Activated CD4-positive, alpha-beta memory T cell treated with anti-CD3 and anti-CD28 coated beads for 36 hours (primary cell): ENCODE measurements around the gene AGPS. TPM values are rescaled to one million over a fixed set of nuclear protein-coding genes. Genes with fewer than 3 reads are reported as not detected.

ENCODE experiments used
- CTCF ChIA-PET: fragments of 350-600 bp; sonication (Branson Sonifier 250); formaldehyde crosslinking; loops from one replicate; lab custom pipeline; 2021; ENCODE audit warnings: antibody characterized with exemption, inconsistent platforms; lab: Charles Lee
- POLR2A ChIA-PET: fragments of 350-600 bp; sonication (Branson Sonifier 250); formaldehyde crosslinking; loops from one replicate; lab custom pipeline; 2021; ENCODE audit warnings: antibody characterized with exemption; lab: Charles Lee
- DNase-seq: peaks from one replicate; pipeline ENCODE4 v3.0.0-alpha.2; 2020
- H3K27ac Mint-ChIP-seq: one replicate; pipeline ENCODE4 v1.8.0; 2021; ENCODE audit warnings: mixed read lengths
- H3K27me3 Mint-ChIP-seq: one replicate; pipeline ENCODE4 v1.8.0; 2021; ENCODE audit warnings: mixed read lengths
- H3K36me3 Mint-ChIP-seq: one replicate; pipeline ENCODE4 v1.8.0; 2021; ENCODE audit warnings: mixed read lengths
- H3K4me1 Mint-ChIP-seq: one replicate; pipeline ENCODE4 v1.8.0; 2021; ENCODE audit warnings: low read depth, mixed read lengths
- H3K4me3 Mint-ChIP-seq: one replicate; pipeline ENCODE4 v1.8.0; 2021; ENCODE audit warnings: mild to moderate bottlenecking, mixed read lengths
- H3K9me3 Mint-ChIP-seq: one replicate; pipeline ENCODE4 v1.8.0; 2021; ENCODE audit warnings: mixed read lengths
- intact Hi-C: fragments of 100-400 bp; cut with micrococcal nuclease; formaldehyde crosslinking; loops from one replicate; pipeline ENCODE4 v1.15.1; 2023
- total RNA-seq, 2 experiments: library from RNA; stranded (reverse); gene quantifications; one replicate each; pipeline ENCODE4 v1.2.3, GENCODE V29; 2021

The AGPS gene
- total RNA-seq, 2 experiments from 2014 or later: 51.9 to 53.0 TPM

DNA sequence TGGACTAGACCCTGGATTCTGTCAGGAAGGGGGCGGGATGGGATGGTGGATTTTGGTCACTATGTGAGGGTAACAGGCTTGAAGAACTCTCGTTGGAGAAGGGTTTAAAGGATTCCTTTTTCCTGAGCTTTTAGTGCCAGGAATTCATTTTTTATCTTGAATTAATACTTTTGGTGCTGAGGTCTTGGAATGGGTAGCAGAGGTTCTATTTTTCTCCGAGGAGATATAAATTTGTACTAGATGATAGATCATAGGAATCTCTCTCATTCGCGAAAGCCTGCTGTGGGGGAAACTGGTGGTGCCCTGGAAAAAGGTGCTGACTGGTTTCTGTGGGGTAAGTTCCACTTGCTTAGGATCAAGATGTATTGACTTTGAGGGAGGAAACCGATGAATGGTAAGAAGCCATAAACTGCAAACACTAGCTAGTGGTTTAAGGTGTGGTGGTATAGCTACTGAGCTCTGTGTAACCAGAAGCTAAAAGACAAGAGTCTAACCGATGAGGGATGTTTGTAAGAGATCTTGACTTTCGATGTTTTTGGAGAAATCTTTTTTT is 706 bp downstream of the AGPS start:
- CTCF ChIA-PET: interaction anchor here (0.6 to 3.1 kb wide), 10 partner anchors 23 to 331 kb away, joined by 3 to 13 read pairs (median 6); partner anchors contain the start of gene NFE2L2
- Mint-ChIP-seq H3K27me3 (no peaks in the 10 kb centered on the region), H3K4me1 (peaks cover 62% of the 10 kb centered on the region), H3K9me3 (no peaks in the 10 kb centered on the region), H3K36me3 (peaks cover 14% of the 10 kb centered on the region), H3K27ac (peak overlapping the region; percentile 70), H3K4me3 (peak overlapping the region; percentile 87)
- POLR2A ChIA-PET: interaction anchor here (0.7 to 2.2 kb wide), 2 partner anchors 129 to 1101 kb away, joined by 3 to 17 read pairs; partner anchors contain the start of gene NFE2L2
- intact Hi-C loops: loop anchor here (2.0 to 5.0 kb wide), 3 partner anchors 131 to 1126 kb away; partner anchors contain the start of genes MTX2 and NFE2L2
- peak; percentile 35 for DNase-seq

DNA sequence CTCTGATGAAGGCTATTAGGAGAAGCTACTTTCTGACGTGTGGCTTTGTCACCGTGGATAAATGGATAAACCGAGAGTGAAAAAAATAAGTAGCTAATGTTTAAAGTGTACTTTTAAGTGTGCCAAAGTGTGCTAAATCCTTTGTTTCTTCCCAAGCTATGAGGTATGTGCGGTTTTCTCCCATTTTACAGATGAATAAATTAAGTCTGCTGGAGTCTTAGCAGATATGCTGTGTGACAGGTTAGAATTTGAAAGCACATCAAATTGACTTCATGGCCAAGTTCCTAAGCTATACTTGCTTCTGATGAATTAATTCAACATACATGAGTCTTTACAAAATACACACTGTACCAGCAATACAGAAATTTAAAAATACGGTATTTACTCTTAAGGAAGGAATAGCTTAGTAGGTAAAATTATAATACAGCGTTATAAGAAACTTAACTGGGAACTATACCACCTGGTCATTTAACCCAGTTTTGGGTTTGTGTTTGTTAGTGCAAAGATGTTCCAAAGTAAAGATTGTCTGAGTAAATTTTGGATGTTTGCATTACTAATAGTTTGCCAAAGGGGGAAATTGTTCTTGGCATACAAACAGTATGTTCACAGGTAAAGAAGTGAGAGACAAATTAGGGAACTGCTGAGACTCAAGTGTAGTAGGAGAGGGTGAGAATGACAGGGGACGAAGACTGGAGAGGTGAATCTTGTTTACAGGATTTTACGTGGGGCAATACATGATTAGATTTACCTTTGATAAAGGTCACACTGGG is 1.4 kb downstream of the AGPS start:
- Mint-ChIP-seq H3K27me3 (no peaks in the 10 kb centered on the region), H3K27ac (no peak overlapping the region), H3K4me1 (peaks cover 68% of the 10 kb centered on the region), H3K9me3 (no peaks in the 10 kb centered on the region), H3K36me3 (peaks cover 12% of the 10 kb centered on the region), H3K4me3 (peak overlapping the region; percentile 87)
- intact Hi-C loops: loop anchor here (1.0 to 5.0 kb wide), 4 partner anchors 132 to 1127 kb away; partner anchors contain the start of genes MTX2 and NFE2L2
- CTCF ChIA-PET: interaction anchor here (0.7 to 3.1 kb wide), 11 partner anchors 22 to 331 kb away, joined by 3 to 13 read pairs (median 4); partner anchors contain the start of gene NFE2L2
- POLR2A ChIA-PET: interaction anchor here (0.7 to 2.2 kb wide), 2 partner anchors 130 to 1101 kb away, joined by 3 to 17 read pairs; partner anchors contain the start of gene NFE2L2
- no peak for DNase-seq

DNA sequence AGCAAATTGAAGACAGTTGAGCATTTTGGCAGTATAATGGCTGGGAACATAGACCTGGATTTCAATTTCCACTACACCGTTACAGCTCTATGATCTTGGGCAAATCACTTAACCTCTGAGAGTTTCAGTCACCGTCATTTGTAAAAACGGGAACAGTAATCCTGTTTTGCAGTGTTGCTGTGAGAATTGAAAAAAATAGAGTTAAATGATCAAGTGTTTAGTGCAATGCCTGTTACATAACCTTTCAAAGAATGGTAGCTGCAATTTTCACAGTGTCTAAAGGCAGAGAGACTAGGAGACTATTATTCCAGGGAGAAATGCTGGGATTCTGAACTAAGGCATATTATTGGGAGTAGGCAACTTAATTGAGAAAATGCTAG is 2.0 kb downstream of the AGPS start:
- POLR2A ChIA-PET: interaction anchor here (2.2 kb wide), 1 partner anchor 130 kb away, joined by 17 read pairs; the partner anchor contains the start of gene NFE2L2
- Mint-ChIP-seq H3K9me3 (no peaks in the 10 kb centered on the region), H3K4me1 (peaks cover 73% of the 10 kb centered on the region), H3K36me3 (peaks cover 12% of the 10 kb centered on the region), H3K27ac (no peak overlapping the region), H3K4me3 (no peak overlapping the region), H3K27me3 (no peaks in the 10 kb centered on the region)
- DNase-seq: no peak
- intact Hi-C loops: loop anchor here (1.0 to 5.0 kb wide), 3 partner anchors 132 to 1127 kb away; partner anchors contain the start of genes MTX2 and NFE2L2
- CTCF ChIA-PET: interaction anchor here (0.7 to 1.9 kb wide), 7 partner anchors 22 to 330 kb away, joined by 3 to 13 read pairs (median 4); partner anchors contain the start of gene NFE2L2

GRCh38 chr2:177395351-177396065 is 2.9 kb downstream of the AGPS start:
- no peak overlapping the region for H3K27ac Mint-ChIP-seq
- intact Hi-C loops: no loop called here
- no peak overlapping the region for H3K4me3 Mint-ChIP-seq

GRCh38 chr2:177396703-177397460 is 4.3 kb downstream of the AGPS start:
- intact Hi-C loops: no loop called here
- H3K4me1 Mint-ChIP-seq: peaks cover 67% of the 10 kb centered on the region
- POLR2A ChIA-PET: interaction anchor here (1.2 kb wide), 1 partner anchor 132 kb away, joined by 3 read pairs; the partner anchor contains the start of gene NFE2L2

More at GRCh38 chr2:177395351-177396065, 2.9 kb downstream of the AGPS start:
- ChIA-PET CTCF (no interaction called here), POLR2A (interaction anchor here (2.2 kb wide), 1 partner anchor 131 kb away, joined by 17 read pairs; the partner anchor contains the start of gene NFE2L2)
- H3K9me3 Mint-ChIP-seq: no peaks in the 10 kb centered on the region
- peaks cover 72% of the 10 kb centered on the region for H3K4me1 Mint-ChIP-seq
- peaks cover 7% of the 10 kb centered on the region for H3K36me3 Mint-ChIP-seq
- H3K27me3 Mint-ChIP-seq: no peaks in the 10 kb centered on the region
- no peak for DNase-seq

DNA sequence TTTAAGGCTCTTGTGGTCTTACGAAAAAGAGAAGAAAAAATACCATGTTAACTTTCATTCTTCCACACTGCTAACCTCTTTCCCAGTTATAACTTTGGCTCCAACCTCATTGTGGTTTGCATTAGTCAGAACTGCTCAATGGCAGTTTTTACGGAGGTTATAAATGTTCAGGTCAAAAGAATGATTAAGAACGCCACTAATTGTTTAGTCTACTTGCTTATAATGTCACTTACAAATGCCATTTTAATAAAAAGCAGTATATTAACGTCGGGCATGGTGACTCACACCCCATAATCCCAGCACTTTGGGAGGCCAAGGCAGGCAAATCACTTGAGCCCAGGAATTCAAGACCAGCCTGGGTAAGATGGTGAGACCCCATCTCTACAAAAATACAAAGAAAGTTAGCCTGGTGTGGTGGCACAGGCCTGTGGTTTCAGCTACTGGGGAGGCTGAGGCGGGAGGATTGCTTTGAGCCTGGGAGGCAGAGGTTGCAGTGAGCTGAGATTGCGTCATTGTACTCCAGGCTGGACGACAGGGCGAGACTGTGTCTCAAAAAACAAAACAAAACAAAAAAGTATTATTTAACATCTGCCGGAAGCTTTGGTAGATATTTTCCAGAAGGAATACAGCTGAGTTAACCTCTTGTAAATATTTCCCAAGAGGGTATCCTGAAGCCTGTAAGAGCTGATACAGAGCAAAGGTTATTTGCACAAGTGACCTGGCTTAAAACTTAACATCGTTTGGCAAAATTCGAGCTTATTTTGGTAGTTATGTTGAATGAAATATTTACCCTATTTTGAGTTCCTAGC is 5.1 kb downstream of the AGPS start:
- peaks cover 70% of the 10 kb centered on the region for H3K4me1 Mint-ChIP-seq
- H3K27ac Mint-ChIP-seq: no peak overlapping the region
- no peak for DNase-seq
- H3K4me3 Mint-ChIP-seq: no peak overlapping the region
- ChIA-PET POLR2A (interaction anchor here (1.2 kb wide), 1 partner anchor 133 kb away, joined by 3 read pairs; the partner anchor contains the start of gene NFE2L2), CTCF (interaction anchor here (0.7 to 1.1 kb wide), 3 partner anchors 13 to 207 kb away, joined by 3 read pairs; no protein-coding TSS in a partner anchor)
- H3K9me3 Mint-ChIP-seq: no peaks in the 10 kb centered on the region
- intact Hi-C loops: no loop called here
- peaks cover 5% of the 10 kb centered on the region for H3K36me3 Mint-ChIP-seq
- H3K27me3 Mint-ChIP-seq: no peaks in the 10 kb centered on the region

More at GRCh38 chr2:177396703-177397460, 4.3 kb downstream of the AGPS start:
- H3K9me3 Mint-ChIP-seq: no peaks in the 10 kb centered on the region
- DNase-seq: no peak
- H3K36me3 Mint-ChIP-seq: peaks cover 7% of the 10 kb centered on the region
- CTCF ChIA-PET: no interaction called here
- no peaks in the 10 kb centered on the region for H3K27me3 Mint-ChIP-seq
- H3K27ac Mint-ChIP-seq: no peak overlapping the region
- no peak overlapping the region for H3K4me3 Mint-ChIP-seq

DNA sequence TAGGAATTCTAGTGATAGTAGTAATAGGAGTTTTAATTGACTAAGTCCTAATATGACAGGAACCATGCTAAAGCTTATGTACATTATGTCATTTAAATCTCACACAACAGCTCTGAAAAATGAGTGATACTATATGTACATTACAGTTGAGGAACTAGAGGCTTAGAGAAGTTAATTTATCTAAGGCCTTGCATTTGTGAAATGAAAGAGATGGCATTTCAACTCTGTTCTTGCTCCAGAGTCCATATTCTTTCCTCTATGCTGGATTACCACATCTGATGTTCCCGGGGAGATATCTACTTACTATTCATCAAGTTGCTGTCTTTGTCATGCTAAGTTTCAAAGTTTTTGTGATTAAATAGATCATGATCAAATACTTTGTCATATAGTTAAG is 5.7 kb downstream of the AGPS start:
- H3K36me3 Mint-ChIP-seq: peaks cover 5% of the 10 kb centered on the region
- H3K27ac Mint-ChIP-seq: no peak overlapping the region
- POLR2A ChIA-PET: interaction anchor here (1.2 kb wide), 1 partner anchor 133 kb away, joined by 3 read pairs; the partner anchor contains the start of gene NFE2L2
- no peak overlapping the region for H3K4me3 Mint-ChIP-seq
- H3K4me1 Mint-ChIP-seq: peaks cover 73% of the 10 kb centered on the region
- no peaks in the 10 kb centered on the region for H3K9me3 Mint-ChIP-seq
- no peaks in the 10 kb centered on the region for H3K27me3 Mint-ChIP-seq
- CTCF ChIA-PET: interaction anchor here (0.7 to 1.1 kb wide), 3 partner anchors 13 to 206 kb away, joined by 3 read pairs; no protein-coding TSS in a partner anchor
- intact Hi-C loops: no loop called here
- no peak for DNase-seq

DNA sequence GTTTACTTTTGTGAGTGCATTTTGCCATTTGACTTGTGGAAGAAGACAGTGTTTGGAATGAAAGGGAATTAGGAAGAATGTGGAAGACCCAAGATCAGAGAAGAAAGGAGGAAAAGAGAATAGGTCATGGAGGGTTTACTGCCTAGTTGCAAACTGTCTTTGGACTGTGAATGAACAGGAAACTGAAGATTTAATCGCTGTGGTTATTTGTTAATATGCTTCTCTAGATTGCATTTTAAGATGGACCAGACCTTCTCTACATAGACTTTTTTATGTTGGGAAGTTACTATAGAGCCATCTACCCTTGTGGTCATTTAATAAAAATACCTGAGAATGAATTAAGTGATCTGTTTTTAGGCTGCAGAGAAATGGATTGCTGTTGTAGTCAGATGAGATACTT is 6.2 kb downstream of the AGPS start:
- H3K36me3 Mint-ChIP-seq: peaks cover 5% of the 10 kb centered on the region
- no peak overlapping the region for H3K4me3 Mint-ChIP-seq
- intact Hi-C loops: no loop called here
- no peaks in the 10 kb centered on the region for H3K9me3 Mint-ChIP-seq
- DNase-seq: no peak
- peaks cover 69% of the 10 kb centered on the region for H3K4me1 Mint-ChIP-seq
- CTCF ChIA-PET: no interaction called here
- H3K27me3 Mint-ChIP-seq: no peaks in the 10 kb centered on the region
- no peak overlapping the region for H3K27ac Mint-ChIP-seq
- POLR2A ChIA-PET: no interaction called here

- intact Hi-C loops: no loop called here
- CTCF ChIA-PET: no interaction called here
- POLR2A ChIA-PET: no interaction called here
- Mint-ChIP-seq H3K4me3 (no peak overlapping the region), H3K4me1 (peaks cover 69% of the 10 kb centered on the region), H3K27me3 (no peaks in the 10 kb centered on the region), H3K27ac (no peak overlapping the region), H3K9me3 (no peaks in the 10 kb centered on the region), H3K36me3 (peaks cover 5% of the 10 kb centered on the region)
- no peak for DNase-seq
These were observed 6.8 kb downstream of the AGPS start for GRCh38 chr2:177399376-177399775.

DNA sequence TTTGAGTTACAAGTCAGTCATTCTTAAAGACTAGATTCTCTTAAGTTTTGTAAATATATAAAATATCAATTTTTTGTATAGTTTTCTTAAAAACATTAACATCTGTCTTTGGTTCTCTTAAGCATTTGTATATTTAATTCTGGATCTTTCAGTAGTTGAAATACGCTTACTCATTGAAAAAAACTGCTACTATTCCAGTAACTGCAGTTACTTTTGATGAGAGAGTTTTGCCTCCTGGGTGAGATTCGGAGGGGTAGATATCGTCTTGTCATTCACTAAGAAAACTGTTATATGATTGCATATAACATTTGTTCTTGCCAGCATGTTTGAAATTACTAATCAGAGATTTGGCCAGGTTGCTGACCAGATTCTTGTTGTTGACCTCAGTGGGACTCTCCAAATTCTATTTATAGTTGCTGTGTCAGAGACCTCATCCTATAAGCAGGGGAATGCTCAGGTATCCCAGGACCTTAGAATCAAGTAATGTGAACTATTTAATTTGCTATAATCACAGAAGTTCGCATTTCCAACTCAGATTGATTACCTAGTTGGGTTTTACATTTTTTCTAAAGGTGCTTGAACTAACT is 7.9 kb downstream of the AGPS start:
- CTCF ChIA-PET: interaction anchor here (1.0 kb wide), 1 partner anchor 8 kb away, joined by 3 read pairs; the partner anchor contains the start of gene AGPS

More for the DNA sequence above, 7.9 kb downstream of the AGPS start:
- DNase-seq: no peak
- Mint-ChIP-seq H3K9me3 (no peaks in the 10 kb centered on the region), H3K27ac (no peak overlapping the region), H3K27me3 (no peaks in the 10 kb centered on the region), H3K4me1 (peaks cover 61% of the 10 kb centered on the region), H3K36me3 (peaks cover 3% of the 10 kb centered on the region), H3K4me3 (no peak overlapping the region)
- POLR2A ChIA-PET: no interaction called here
- intact Hi-C loops: no loop called here
